MV-4-11 (cell line): ENCODE data around the gene FLNB.
A peak's percentile ranks its signal among the peaks of the same experiment; 100 is the strongest.
"Not testable (repeated sequence)": the region's sequence is repeated elsewhere in the genome, so short reads cannot be mapped to it uniquely, and the experiment has no call there.

ENCODE experiments used
- DNase-seq: peaks from one replicate; lab custom pipeline; 2025; lab: John Stamatoyannopoulos, UW

The FLNB gene

DNA sequence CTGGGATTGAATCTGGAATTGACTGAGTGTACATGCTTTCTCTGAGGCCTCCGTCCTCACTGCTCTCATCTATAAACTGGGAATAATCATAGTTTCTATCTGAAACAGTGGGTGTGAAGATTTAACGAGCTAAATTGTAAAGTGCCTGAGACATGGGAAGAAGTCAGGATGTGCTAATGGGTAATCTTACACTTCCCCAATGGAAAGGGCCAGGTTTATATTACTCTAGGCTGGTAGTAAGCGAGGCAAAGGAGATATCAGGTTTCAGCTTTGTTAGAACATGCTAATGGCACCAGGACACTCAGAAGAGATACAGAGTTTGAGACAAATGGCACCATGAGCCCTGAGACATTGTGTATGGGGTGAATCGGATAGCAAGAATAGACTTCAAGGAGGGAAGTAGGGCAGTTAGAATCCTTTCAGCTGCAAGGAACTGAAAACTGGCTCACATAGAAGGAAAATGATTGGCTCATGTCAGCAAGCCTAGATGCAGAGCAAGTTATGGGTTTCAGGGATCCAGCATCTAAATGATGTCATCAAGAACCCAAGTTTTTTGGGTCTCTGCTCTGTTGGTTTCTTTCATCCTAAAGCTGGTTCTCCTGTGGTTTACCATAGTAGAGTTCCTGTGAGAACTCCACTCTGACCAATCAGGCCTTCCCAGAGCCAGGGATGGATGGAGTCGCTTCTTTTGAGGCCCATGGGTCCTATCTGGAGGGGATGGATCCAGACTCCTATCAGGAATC is 21.8 kb downstream of the FLNB start:
- DNase-seq, result no peak

DNA sequence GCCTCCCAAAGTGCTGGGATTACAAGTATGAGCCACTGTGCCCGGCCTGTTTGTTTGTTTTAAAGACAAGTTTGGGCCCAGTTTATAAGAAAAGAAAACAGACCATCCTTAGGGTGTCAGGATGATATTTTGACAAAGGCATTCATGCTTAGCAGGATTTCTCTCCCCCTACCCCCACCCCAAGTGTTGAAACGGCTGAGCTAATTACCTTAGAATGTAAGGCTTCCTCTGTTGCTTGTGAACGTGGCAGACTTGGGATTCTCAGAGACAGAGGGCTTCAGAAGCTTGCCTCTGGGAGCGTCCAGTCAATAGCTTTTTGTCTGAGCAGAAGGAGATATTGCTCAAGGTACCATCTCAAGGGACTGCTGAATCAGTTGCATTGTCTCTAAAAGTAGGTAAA is 24.0 kb downstream of the FLNB start:
- no peak for DNase-seq

DNA sequence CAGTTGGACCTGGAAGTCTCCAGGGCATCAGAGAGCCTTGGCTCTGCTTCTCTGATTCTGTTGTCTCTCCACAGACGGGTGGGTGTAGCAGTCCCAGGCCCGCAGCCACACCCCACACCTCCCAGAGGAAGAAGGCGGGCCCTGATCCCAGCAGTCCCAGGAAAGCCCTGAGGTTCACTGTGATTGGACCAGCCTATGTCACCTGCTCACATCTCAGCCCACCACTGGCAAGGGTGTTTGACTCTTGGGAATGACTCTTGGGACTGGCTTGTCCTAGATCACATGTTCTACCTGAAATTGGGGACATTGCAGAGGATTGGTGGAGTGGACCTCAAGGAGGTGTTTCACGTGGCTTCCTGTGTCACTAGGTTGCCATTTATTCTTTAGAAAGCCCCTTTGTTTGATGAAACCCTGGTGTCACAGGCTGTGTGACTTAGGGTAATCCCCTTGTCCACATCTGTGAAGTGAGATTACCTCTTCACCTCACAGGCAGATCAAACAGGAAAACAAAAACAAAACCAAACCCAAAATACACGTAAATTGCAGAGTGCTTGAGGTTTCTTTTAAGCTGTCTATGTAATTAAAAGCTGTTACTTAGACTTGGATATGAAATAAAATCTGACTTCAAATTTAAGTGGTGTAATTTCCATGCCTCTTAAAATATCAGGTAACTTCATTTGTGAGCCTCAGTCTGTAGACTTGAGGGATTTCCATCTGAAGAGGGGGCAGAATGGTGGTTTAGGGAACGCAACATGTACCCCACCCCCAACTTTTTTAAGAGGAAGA is 26.7 kb downstream of the FLNB start:
- no peak for DNase-seq

DNA sequence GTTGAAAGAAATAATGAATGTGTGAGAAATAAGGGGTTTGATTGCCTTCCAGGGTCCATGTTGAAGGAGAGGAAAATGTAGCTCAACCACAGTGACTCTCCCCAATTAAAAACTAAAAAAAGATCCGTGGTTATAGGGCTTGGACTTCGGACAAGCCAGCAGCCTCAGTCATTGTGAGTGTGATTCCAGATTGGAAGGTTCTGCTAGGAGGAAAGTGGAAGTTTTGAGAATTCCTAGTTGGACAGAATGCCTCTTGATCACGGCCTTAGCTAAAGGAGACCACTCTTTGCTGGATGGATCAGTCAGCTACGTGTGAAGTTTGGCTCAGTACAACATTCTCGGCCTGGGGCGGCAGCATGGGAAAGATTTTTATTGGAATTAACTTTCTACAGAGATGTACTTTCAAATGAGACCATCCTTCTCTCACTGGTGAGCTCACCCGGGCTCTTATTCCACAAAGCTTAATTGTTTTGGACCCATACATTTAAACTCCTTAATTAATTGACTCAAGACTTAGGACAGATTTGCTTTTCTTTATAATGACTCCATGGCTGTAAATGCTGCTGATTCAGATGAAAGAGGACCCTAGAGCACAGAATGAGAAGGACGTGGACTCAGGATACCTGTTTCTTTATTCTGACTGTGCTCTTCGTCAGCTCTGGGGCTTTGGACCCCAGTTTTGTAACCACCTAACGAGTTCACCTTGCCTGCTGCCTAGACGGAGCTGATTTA is 27.5 kb downstream of the FLNB start:
- DNase-seq, result no peak

DNA sequence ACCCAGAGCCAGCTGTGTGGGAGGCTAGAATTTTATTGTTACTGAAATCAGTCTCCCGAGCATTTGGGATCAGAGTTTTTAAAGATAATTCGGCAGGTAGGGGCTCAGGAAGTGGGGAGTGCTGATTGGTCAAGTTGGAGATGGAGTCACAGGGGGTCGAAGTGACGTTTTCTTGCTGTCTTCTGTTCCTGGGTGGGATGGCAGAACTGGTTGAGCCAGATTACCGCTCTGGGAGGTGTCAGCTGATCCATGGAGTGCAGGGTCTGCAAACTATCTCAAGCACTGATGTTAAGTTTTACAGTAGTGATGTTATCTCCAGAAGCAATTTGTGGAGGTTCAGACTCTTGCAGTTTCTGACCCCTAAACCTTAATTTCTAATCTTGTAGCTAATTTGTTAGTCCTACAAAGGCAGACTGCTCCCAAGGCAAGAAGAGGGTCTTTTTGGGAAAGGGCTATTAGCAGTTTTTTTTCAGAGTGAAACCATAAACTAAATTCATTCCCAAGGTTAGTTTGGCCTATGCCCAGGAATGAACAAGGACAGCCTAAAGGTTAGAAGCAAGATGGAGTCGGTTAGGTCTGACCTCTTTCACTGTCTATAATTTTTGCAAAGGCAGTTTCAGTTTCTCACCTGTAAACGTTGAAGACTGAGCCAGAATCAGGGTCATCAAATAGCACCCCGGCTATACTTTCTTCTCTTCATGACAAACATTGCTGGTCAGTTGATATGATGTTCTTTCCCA is 28.2 kb downstream of the FLNB start:
- DNase-seq, result no peak

DNA sequence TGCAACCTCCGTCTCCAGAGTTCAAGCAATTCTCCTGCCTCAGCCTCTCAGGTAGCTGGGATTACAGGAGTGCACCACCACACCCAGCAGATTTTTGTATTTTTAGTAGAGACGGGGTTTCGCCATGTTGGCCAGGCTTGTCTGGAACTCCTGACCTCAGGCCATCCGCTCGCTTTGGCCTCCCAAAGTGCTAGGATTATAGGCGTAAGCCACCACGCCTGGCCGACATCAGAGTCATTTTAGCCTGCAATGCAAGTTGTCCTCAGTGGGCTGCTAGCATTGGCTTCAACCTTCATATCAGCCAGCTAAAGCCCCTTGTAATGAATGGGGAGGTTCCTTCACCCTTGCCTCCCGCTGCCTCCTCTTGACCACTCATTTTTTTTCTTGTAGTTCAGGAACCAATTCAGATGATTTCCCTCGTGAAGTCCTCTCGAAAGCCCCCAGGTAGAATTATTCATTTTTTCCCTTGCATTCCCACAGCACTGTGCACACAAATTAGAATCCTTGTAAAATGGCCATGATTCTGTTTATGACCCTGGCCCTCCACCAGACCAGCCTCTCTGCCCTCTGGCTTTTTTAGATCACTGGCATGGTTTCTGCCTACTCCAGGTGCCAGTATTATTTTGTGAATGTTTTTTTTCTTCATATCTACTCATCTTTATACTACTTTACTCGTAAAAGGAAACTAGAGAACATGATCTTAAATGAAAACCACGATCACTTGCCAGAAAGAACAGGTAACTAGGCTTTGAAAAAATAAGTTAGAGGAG is 29.1 kb downstream of the FLNB start:
- no peak for DNase-seq

DNA sequence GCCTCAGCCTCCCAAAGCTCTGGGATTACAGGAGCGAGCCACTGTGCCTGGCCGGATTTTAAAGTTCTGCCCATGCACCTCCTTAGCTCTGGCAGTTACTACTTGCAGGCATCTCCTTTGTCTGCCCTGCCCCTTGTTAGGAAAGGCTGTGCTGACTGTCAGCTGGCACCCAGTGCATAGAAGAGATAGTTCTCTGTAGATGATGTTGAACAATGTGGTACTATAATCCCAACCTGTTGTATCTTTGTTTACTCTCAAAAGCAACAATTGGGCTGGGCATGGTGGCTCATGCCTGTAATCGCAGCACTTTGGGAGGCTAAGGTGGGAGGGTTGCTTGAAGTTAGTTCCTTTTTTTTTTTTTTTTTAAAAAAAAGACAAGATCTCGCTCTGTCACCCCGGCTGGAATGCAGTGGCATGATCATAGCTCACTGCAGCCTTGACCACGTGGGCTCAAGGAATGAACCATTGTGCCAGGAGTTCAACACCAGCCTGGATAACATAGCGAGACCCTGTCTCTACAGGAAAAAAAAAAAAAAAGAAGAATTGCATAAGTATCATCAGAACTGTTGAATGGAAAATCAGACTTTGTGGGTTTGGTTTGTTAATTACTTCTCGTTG is 30.6 kb downstream of the FLNB start:
- peak; percentile 55 for DNase-seq

DNA sequence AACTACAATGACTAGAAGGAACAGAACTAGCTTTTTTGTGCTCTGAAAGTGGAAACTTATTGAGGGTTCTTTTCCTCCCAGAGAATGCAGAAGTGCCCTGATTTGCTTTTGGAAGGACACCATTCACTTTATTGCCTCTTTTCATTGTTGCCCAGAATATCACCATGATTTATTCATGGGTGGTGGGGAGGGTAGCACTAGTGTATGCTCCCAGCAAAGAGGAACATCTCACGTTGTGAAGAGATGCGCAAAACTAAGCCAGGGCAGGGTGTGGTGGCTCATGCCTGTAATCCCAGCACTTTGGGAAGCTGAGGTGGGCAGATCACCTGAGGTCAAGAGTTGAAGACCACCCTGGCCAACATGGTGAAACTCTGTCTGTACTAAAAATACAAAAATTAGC is 31.4 kb downstream of the FLNB start:
- peak; percentile 12 for DNase-seq

DNA sequence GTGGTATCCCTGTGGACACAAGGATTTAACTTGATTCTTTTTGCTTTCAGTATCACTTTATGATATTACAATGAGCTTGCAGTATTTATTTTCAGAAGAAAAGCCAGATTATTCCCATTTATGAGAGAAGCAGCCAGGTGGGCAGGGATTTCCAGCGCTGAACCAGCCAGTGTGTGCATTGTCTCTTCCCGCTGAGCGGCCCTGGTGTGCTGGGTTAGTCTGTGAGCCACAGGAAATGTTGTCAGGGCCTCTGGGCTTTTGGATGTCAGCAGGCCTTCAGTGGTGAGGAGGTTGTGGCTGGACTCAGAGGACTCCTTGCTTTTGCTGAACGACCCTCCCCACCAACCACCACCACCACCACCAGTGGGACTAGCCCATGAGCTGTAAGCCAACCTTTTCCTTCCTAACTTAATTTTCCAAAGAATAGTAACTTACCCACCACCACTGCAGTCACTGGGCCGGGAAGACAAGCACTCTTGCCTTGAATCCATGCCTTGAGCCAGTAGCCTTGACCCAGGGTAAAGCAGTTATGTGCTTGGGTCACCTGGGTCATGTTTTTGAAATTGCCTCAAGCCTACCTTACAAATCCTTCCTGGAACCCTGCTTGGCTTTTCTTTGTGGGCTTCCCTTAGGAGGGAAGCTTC is 33.1 kb downstream of the FLNB start:
- DNase-seq, result peak; percentile 39

DNA sequence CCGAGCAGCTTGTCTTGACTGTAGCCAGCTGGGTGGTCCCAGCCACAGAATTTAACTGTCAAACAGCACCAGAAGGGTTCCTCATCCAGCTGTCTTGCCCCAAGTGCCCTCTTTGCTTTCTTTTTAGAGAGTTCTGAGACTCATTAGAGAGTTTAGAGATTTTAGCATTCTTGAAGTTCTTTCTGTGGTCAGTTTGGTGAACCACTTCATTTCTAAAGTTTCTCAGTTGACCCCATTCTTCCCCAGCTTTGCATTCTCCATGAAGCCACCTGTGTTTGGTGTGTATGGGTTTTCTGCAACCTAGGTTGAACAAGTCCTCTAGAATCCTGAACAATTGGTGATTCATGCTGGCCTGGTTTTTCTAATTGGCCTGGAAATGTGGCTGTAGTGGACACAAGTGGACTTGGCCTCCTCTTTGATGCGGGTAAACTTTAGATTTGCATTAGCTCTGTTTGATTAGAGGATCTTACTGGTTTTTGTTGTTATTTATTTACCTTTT is 33.7 kb downstream of the FLNB start:
- DNase-seq, result peak; percentile 70

DNA sequence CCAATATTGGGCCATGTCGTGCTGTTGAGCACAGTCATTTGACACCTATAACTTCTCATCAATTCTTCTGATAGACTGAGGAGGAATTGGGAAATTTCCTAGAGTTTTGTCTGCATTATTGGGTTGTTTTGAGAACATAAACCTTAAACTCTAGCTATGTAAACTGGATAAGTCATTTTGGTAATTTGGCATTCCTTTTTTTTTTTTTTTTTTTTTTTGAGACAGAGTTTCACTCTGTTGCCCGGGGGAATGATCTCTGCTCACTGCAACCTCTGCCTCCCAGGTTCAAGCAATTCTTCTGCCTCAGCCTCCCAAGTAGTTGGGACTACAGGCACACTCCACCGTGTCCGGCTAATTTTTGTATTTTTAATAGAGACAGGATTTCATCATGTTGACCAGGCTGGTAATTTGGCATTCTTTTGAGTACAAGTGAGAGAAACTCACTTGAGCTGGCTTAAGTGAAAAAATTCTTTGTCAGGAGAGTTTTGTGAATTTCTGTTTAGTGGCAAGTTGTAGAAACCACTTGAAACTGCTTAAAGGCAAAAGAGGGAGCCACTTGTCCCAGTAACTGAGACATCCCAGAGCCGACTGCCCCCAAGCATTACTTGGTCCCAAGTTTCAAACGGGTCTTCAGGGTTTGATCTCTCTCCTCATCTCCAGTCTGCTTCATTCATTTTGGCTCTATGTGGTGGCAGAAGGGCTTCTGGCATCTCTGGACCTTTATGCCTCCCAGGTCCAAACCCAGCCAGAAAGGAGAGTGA is 34.9 kb downstream of the FLNB start:
- DNase-seq, result no peak

DNA sequence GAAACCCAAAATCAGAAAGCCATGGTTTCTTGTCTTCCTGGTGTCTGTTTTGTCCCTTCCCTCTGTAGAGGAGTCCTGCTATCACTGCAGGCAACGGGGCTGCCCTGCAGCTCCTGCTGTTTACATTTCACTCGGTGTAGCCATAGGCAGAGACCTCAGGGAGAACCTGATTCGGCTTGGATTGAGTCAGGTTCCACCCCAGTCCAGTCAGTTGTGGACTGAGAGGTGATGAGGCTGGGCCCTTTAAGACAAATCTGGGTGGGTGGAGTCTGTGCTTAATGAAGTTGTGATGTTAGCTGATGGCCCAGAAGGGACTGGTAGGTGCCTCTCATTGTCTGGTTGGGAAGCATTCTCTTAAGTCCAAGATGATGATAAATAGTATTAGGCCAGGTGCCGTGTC is 35.7 kb downstream of the FLNB start:
- DNase-seq, result no peak

DNA sequence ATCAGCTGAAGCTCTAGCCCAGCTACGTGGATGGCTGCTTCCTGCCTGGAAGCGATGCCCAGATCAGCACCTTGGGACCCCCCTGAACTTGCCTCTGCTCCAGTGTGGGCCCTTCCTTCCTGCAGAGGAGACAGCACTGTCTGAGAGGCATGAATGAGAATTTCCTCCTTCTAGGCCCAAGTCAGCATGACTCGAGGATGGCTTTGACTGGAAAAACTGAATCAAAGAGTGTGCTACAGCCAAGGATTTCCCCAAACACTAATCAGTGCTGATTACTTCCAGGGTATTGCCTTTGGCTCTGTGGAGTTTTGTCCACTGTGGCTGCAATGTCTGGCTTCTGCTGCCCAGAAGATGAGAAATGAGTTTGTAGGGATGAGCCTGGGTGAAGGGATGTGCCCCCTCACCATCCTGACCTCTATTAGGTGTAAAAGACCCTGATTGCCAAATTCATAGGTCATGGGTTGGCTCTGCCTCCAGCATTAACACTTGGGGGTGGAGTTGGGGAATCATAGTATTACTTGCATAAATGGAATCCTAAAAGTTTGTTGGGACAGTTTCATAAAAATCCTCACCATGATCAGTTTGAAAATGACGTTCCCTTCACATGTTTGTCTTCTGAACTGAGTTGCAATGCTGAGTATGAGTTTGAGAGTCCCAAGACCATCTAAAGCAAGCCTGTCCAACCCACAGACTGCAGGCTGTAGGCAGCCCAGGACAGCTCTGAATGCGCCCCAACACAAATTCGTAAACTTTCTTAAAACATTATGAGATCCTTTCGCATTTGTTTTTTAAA is 36.7 kb downstream of the FLNB start:
- DNase-seq, result no peak

DNA sequence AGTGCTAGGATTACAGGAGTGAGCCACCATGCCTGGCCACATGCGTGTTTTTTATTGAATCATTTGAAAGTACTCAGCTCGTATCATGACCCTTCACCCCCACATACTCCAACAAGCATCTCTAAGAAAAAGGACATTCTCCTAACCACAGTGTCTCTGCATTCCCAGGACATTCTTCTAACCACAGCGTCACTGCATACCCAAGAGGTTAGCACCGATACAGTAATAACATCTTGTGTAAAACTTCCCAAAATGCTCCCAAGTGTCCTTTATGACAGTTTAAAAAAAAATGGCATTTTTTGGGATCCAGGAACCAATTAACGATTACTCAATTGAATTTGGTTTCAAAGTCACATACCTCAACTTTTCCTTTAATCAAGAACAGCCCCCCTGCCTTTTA is 39.6 kb downstream of the FLNB start:
- no peak for DNase-seq

DNA sequence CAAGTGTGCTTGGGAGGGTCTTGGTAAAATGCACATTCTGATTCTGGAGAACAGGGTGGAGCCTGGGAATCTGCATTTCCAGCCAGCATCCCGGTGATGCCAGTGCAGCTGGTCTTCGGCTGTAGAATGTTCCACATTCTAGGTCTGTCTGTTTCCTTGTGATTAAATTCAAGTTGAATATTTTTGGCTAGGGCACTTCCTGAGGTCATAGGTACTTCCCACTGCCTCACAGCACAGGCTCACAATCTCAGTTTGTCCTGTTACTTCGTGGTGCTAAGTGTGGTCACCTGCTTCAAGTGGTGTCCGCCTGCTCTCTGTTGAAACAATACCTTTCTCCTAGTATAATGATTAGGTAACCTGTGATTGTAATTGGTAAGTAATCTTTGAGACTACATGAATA is 40.1 kb downstream of the FLNB start:
- no peak for DNase-seq

DNA sequence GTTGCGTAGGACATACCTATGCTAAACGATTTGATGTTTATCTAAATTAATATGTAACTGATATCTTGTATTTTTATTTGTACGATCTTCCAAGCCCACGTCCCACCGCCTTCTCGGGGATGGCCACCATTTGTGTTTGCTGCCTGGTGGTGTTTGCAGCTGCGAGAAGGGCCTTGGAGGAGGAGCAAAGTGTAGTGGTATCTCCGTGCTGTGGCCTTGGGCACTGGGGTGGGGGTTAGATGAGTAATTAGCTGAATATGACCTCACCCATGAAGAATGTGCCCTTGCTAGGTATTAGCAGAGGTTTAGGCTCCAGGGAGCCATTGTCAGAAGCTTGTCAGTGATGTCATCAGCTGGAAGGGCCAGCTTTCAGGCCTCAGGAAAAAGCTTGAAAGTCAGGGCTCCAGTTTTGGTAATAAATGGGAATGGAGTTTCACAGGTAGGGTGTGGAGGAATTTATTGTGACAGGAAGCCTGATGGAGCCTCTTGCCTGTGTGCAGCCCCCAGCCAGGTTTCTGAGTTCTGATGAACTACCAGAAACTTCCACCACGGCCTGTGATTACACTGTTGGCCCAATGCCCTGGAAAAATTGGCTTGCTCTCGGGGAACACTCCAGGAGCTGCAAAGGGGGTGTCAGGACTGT is 41.0 kb downstream of the FLNB start:
- DNase-seq, result no peak

DNA sequence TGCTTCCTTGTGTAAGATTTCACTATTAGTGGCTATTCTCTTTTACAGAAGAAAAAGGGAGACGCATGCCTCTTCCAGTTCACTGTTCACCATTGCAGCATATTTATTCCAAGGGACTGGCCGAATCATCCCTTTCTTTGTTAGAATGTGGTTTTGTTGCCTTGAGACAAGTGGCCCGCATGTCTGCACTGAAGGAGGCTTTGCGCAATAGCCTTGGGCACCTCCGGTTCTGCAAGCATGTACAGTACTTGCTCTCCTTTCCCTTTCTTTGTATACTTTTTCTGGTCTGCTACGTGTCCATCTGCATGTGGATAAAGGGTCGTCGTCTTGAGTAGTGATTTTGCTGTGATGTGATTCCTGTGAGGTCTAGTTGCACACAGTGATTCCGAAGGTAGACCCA is 43.0 kb downstream of the FLNB start:
- DNase-seq, result peak; percentile 91

DNA sequence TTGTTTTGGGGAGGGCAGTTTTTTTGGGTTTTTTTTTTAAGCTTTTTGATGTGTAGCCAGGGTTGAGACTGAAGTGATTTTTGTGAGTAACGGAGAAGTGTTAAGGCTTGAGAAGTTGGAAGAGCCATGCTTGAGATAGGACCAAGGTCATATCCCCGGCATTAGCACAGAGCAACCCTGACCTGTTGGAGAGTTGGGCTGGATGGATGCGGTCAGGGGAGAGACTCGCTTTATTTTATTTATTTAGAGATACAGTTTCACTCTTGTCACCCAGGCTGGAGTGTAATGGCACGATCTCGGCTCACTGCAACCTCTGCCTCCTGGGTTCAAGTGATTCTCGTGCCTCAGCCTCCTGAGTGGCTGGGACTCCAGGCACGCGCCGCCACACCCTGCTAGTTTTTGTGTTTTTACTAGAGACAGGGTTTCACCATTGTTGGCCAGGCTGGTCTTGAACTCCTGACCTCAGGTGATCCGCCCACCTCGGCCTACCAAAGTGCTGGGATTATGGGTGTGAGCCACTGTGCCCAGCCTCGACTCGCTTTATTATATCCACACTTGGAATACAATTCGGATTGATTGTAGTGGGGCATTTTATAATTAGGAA is 43.5 kb downstream of the FLNB start:
- DNase-seq, result not testable (repeated sequence)
